ENCODE measurements around the gene PCDHGA2.

DNA sequence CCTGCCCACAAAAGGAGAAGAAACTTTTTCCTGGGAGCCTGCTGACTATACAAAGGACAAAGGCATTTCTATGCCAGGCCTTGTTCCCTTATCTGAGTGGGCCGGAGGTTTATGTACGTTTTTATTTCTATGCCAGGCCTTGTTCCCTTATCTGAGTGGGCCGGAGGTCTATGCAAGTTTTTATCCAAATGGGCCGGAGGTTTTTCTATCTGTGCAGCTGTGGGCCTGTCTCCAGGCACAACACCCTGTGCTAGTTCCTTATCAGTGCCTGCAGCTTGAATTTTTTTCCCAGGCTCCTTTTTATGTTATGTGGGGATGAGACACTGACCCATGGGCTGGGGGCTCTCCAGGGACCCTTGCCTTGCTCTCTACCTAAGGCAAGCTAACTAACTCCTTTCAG lies 40.2 kb upstream of the PCDHGA2 start:
- TF ChIP-seq, protein P1, sequence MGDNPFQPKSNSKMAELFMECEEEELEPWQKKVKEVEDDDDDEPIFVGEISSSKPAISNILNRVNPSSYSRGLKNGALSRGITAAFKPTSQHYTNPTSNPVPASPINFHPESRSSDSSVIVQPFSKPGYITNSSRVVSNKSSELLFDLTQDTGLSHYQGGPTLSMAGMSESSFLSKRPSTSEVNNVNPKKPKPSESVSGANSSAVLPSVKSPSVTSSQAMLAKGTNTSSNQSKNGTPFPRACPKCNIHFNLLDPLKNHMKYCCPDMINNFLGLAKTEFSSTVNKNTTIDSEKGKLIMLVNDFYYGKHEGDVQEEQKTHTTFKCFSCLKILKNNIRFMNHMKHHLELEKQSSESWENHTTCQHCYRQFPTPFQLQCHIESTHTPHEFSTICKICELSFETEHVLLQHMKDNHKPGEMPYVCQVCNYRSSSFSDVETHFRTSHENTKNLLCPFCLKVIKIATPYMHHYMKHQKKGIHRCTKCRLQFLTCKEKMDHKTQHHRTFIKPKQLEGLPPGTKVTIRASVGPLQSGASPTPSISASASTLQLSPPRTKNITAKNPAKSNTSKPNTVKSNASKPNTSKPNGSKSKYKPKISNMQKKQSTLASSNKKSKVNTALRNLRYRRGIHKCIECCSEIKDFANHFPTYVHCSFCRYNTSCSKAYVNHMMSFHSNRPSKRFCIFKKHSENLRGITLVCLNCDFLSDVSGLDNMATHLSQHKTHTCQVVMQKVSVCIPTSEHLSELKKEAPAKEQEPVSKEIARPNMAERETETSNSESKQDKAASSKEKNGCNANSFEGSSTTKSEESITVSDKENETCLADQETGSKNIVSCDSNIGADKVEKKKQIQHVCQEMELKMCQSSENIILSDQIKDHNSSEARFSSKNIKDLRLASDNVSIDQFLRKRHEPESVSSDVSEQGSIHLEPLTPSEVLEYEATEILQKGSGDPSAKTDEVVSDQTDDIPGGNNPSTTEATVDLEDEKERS (tag by site-specific recombination; IDR thresholded peaks at IDR 0.05), result no peak
- TF ChIP-seq SETDB1 (IDR thresholded peaks at IDR 0.05; ENCODE audit: insufficient read length, low read length), result no peak
- TF ChIP-seq, protein P2, sequence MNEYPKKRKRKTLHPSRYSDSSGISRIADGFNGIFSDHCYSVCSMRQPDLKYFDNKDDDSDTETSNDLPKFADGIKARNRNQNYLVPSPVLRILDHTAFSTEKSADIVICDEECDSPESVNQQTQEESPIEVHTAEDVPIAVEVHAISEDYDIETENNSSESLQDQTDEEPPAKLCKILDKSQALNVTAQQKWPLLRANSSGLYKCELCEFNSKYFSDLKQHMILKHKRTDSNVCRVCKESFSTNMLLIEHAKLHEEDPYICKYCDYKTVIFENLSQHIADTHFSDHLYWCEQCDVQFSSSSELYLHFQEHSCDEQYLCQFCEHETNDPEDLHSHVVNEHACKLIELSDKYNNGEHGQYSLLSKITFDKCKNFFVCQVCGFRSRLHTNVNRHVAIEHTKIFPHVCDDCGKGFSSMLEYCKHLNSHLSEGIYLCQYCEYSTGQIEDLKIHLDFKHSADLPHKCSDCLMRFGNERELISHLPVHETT (tag by site-specific recombination; IDR thresholded peaks at IDR 0.05), result no peak
- TF ChIP-seq, protein P3, sequence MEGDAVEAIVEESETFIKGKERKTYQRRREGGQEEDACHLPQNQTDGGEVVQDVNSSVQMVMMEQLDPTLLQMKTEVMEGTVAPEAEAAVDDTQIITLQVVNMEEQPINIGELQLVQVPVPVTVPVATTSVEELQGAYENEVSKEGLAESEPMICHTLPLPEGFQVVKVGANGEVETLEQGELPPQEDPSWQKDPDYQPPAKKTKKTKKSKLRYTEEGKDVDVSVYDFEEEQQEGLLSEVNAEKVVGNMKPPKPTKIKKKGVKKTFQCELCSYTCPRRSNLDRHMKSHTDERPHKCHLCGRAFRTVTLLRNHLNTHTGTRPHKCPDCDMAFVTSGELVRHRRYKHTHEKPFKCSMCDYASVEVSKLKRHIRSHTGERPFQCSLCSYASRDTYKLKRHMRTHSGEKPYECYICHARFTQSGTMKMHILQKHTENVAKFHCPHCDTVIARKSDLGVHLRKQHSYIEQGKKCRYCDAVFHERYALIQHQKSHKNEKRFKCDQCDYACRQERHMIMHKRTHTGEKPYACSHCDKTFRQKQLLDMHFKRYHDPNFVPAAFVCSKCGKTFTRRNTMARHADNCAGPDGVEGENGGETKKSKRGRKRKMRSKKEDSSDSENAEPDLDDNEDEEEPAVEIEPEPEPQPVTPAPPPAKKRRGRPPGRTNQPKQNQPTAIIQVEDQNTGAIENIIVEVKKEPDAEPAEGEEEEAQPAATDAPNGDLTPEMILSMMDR (tag by site-specific recombination; IDR thresholded peaks at IDR 0.05), result no peak
- no peak for TF ChIP-seq ZNF155 (tag by site-specific recombination; IDR thresholded peaks at IDR 0.05)

Measured in HEK293 (cell line).